ENCODE measurements around the gene GALNT3. TPM values are rescaled to one million over a fixed set of nuclear protein-coding genes. Genes with fewer than 3 reads are reported as not detected.

The GALNT3 gene
- total and polyA plus RNA-seq, 11 donors: 0.08 to 1.2 (median 0.16) TPM; not detected in 4

- intact Hi-C loops (cut with DNase I): no loop called here
- 78 to 94% (median 83%) methylated on average over 4 of the region's 4 CpGs for WGBS, 4 donors
- H3K36me3 ChIP-seq: no peaks in the 10 kb centered on the region
- H3K9me3 ChIP-seq: no peaks in the 10 kb centered on the region
- H3K27me3 ChIP-seq: no peaks in the 10 kb centered on the region
- no peaks in the 10 kb centered on the region for H3K4me1 ChIP-seq
- no peak for ATAC-seq
- no peak overlapping the region for H3K4me3 ChIP-seq
- no peak overlapping the region for H3K27ac ChIP-seq
- DNase-seq: no peak
- TF ChIP-seq POLR2A (IDR thresholded peaks at IDR 0.05) (no peak), CTCF (IDR thresholded peaks at IDR 0.05) (no peak)
These were observed 31.3 kb downstream of the GALNT3 start for GRCh38 chr2:165762723-165763122.

DNA sequence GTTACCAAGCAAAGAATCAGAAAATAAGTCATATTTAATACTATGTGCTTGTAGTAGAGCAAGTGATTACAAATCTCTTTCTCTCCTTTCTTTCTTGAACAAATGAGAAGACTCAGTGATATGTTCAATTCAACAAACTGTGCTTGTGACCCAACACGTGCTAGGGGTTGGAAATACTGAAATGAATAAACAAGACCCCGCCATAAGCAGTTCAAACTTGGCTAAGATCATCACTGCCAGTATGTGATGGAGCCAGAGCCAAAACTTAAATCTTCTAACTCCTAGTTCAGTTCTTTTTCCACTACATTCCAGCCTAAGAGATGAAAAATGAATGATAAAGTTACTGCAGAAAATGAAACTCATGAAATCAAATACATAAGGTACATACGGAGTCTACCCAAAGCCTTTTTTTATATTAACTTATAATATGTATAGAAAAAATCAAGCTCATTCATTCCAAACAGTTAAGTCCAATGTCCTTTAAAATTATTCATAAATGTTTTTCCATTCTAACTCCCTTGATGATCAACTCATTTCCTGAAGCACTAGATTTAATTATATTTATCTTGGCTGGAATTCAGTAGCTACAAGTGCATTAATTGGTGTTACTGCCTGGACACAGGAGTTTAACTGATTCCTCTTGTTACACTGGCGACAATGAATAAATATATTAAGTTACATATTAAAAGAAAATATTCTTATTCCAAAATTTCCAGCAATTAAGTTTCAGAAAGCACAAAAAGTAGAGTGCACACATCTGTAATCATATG, 36.0 kb downstream of the GALNT3 start:
- Histone ChIP-seq H3K4me1 (no peaks in the 10 kb centered on the region), H3K36me3 (no peaks in the 10 kb centered on the region), H3K27me3 (peaks cover 0 to 5% (median 0%) of the 10 kb centered on the region in 9 donors), H3K9me3 (no peaks in the 10 kb centered on the region), H3K4me3 (no peak overlapping the region), H3K27ac (no peak overlapping the region)
- DNase-seq: no peak
- ATAC-seq: no peak
- TF ChIP-seq CTCF (IDR thresholded peaks at IDR 0.05) (no peak), POLR2A (IDR thresholded peaks at IDR 0.05) (no peak)
- 35 to 52% (median 42%) methylated on average over 4 of the region's 4 CpGs for WGBS, 4 donors
- intact Hi-C loops (cut with DNase I): no loop called here

DNA sequence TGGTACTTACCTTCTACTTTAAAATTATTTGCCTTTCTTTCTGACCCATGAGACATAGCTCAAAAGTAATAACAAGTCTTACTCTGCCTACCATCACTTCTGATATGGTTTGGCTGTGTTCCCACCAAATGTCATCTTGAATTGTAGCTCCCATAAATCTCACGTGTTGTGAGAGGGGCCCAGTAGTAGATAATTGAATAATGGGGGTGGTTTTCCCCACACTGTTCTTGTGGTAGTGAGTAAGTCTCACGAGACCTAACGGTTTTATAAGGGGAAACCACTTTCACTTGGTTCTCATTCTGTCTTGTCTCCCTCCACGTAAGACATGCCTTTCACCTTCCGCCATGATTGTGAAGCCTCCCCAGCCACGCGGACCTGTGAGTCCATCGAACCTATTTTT, 47.5 kb downstream of the GALNT3 start:
- no peak for TF ChIP-seq POLR2A (IDR thresholded peaks at IDR 0.05)
- no peak for TF ChIP-seq CTCF (IDR thresholded peaks at IDR 0.05)
- Histone ChIP-seq H3K9me3 (no peaks in the 10 kb centered on the region), H3K27ac (no peak overlapping the region), H3K4me3 (no peak overlapping the region), H3K27me3 (no peaks in the 10 kb centered on the region), H3K36me3 (no peaks in the 10 kb centered on the region), H3K4me1 (no peaks in the 10 kb centered on the region)
- ATAC-seq: no peak
- intact Hi-C loops (cut with DNase I): no loop called here
- DNase-seq: no peak
- WGBS, 4 donors: 86 to 88% (median 87%) methylated on average over 8 of the region's 8 CpGs

GRCh38 chr2:165745916-165746315, 48.1 kb downstream of the GALNT3 start:
- WGBS, 4 donors: 74 to 78% (median 76%) methylated on average over 2 of the region's 2 CpGs
- no peak for ATAC-seq

More at GRCh38 chr2:165745916-165746315, 48.1 kb downstream of the GALNT3 start:
- Histone ChIP-seq H3K4me3 (no peak overlapping the region), H3K27ac (no peak overlapping the region), H3K9me3 (no peaks in the 10 kb centered on the region), H3K4me1 (no peaks in the 10 kb centered on the region), H3K36me3 (no peaks in the 10 kb centered on the region), H3K27me3 (no peaks in the 10 kb centered on the region)
- intact Hi-C loops (cut with DNase I): no loop called here
- no peak for DNase-seq
- TF ChIP-seq CTCF (IDR thresholded peaks at IDR 0.05): no peak
- no peak for TF ChIP-seq POLR2A (IDR thresholded peaks at IDR 0.05)
